ENCODE data around the gene ALDH3B1. TPM values are rescaled to one million over a fixed set of nuclear protein-coding genes. Genes with fewer than 3 reads are reported as not detected.
A peak's percentile ranks its signal among the peaks of the same experiment; 100 is the strongest.

Gene ALDH3B1
- total and polyA plus RNA-seq, 9 of the 15 experiments (the other 6 are each of a cell fraction or from before 2014, with no cell fraction given), result 0.01 to 0.35 (median 0.07) TPM; not detected in 2

GRCh38 chr11:68009391-68010089 is 587 bp upstream of the ALDH3B1 start (continued):
- TF ChIP-seq REST (IDR thresholded peaks at IDR 0.05; ENCODE audit: borderline replicate concordance) (peak; percentile 64; the same call in 1 of the 2 replicates), REST (CRISPR knock-in tag; IDR thresholded peaks at IDR 0.05; ENCODE audit: low read depth) (no peak)

All from K562 (cell line).